DND-41 (cell line): ENCODE results near the gene HCN2.

ENCODE experiments used
- EZH2 ChIP-seq: IDR thresholded peaks from 3 replicates; pipeline ENCODE4 v1.6.1; 2012; ENCODE audit warnings: borderline replicate concordance, low read depth, mild to moderate bottlenecking, moderate library complexity, low read length, inconsistent platforms; ENCODE audit not compliant: severe bottlenecking
- TF ChIP-seq, protein P1 (sequence below): IDR thresholded peaks from 2 replicates; pipeline ENCODE4 v1.5.1; 2012; ENCODE audit warnings: borderline replicate concordance, low read length, moderate library complexity, mild to moderate bottlenecking; ENCODE audit not compliant: poor library complexity, severe bottlenecking; ENCODE audit errors: extremely low read depth

DNA sequence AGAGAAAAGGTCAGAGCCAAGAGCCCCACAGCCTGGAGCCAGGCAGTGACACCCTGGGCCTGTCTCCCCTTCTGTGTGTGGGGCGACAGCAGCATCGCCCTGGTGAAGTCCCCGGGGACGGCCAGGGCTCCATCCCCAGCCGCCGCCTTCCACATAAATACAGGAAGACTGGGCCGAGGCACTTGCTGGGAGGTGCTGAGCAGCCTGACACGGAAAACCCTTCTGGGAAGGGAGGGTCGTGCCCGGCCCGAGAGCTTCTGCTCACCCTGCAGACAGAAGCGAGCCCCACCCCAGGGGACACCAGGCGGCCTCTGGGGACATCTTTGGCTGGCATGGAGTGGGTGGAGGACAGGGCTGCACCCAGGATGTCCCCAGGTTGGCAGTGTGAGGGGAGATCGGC, 55.1 kb downstream of the HCN2 start:
- TF ChIP-seq, protein P1, sequence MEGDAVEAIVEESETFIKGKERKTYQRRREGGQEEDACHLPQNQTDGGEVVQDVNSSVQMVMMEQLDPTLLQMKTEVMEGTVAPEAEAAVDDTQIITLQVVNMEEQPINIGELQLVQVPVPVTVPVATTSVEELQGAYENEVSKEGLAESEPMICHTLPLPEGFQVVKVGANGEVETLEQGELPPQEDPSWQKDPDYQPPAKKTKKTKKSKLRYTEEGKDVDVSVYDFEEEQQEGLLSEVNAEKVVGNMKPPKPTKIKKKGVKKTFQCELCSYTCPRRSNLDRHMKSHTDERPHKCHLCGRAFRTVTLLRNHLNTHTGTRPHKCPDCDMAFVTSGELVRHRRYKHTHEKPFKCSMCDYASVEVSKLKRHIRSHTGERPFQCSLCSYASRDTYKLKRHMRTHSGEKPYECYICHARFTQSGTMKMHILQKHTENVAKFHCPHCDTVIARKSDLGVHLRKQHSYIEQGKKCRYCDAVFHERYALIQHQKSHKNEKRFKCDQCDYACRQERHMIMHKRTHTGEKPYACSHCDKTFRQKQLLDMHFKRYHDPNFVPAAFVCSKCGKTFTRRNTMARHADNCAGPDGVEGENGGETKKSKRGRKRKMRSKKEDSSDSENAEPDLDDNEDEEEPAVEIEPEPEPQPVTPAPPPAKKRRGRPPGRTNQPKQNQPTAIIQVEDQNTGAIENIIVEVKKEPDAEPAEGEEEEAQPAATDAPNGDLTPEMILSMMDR: no peak
- TF ChIP-seq EZH2: no peak
